Memory B cell (primary cell): ENCODE measurements around the gene NFIB.

Experiments
- ATAC-seq: fragments of 150-1000 bp; cut with Tn5 transposase; 2 replicates; pipeline ENCODE4 v1.10.0; 2021; ENCODE audit warnings: low read depth, mild to moderate bottlenecking, moderate library complexity
- DNase-seq, 2 donors: peaks; one replicate each; pipeline ENCODE4 v3.0.0; 2022; ENCODE audit warnings: low spot score in 2 of 2
- H3K27ac Mint-ChIP-seq: one replicate; pipeline ENCODE4 v1.8.0; 2022; ENCODE audit warnings: mild to moderate bottlenecking, moderate library complexity, mixed read lengths
- H3K27me3 Mint-ChIP-seq: one replicate; pipeline ENCODE4 v1.8.0; 2022; ENCODE audit warnings: mixed read lengths
- H3K36me3 Mint-ChIP-seq: one replicate; pipeline ENCODE4 v1.8.0; 2022; ENCODE audit warnings: mild to moderate bottlenecking, mixed read lengths
- H3K4me1 Mint-ChIP-seq: one replicate; pipeline ENCODE4 v1.8.0; 2022; ENCODE audit warnings: mixed read lengths
- H3K4me3 Mint-ChIP-seq: one replicate; pipeline ENCODE4 v1.8.0; 2022; ENCODE audit warnings: mild to moderate bottlenecking, moderate library complexity, mixed read lengths
- H3K9me3 Mint-ChIP-seq: one replicate; pipeline ENCODE4 v1.8.0; 2022; ENCODE audit warnings: mixed read lengths

Gene NFIB

DNA sequence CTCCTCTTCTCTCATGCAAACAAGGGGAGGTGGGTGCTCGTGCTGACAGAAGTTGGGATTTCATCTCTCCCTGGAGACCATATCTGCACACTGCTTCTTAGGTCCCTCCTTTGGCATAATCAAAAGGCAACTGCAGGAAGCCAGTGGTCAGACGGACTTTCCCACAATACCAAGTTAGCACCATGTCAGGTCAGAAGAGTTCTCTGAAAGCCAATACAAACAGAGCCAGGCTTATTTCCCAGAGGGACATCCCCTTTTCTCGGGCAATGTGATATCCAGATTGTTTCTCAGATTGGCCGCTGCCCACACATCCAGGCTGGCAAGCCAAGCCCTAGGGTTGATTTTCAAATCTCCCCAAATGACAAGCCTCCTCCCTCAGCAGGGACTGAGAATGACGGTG, 241.1 kb downstream of the NFIB start:
- H3K9me3 Mint-ChIP-seq: peaks cover 6% of the 10 kb centered on the region
- ATAC-seq: no peak
- H3K27me3 Mint-ChIP-seq: no peaks in the 10 kb centered on the region
- no peak overlapping the region for H3K4me3 Mint-ChIP-seq
- no peak for DNase-seq
- H3K27ac Mint-ChIP-seq: no peak overlapping the region
- H3K36me3 Mint-ChIP-seq: no peaks in the 10 kb centered on the region
- H3K4me1 Mint-ChIP-seq: no peaks in the 10 kb centered on the region

DNA sequence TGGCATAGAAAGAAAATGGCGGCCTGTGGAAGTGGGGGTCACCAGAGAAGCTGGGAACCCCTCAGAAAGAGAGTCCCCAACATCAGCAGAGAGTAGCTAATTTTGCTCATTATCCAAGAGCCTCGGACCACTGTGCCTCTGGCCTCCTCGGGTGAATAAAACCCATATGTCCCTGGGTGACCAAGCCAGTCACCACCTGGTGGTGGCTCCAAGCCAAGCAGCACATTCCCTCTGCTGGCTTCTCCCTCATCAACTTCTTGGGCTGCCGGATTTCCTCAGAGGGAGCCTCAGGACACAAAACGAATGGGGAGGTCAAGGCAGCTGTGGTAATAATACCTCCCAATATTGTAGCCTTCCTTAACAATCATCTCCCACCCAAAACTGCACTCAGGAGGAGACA, 242.5 kb downstream of the NFIB start:
- ATAC-seq (no peak), DNase-seq (no peak)
- no peak overlapping the region for H3K27ac Mint-ChIP-seq
- peaks cover 5% of the 10 kb centered on the region for H3K9me3 Mint-ChIP-seq
- no peak overlapping the region for H3K4me3 Mint-ChIP-seq
- no peaks in the 10 kb centered on the region for H3K36me3 Mint-ChIP-seq
- no peaks in the 10 kb centered on the region for H3K27me3 Mint-ChIP-seq
- no peaks in the 10 kb centered on the region for H3K4me1 Mint-ChIP-seq

- no peak for DNase-seq
- Mint-ChIP-seq H3K27ac (no peak overlapping the region), H3K27me3 (no peaks in the 10 kb centered on the region), H3K36me3 (no peaks in the 10 kb centered on the region), H3K4me3 (no peak overlapping the region), H3K9me3 (peaks cover 5% of the 10 kb centered on the region), H3K4me1 (no peaks in the 10 kb centered on the region)
- ATAC-seq: no peak
These were observed 245.3 kb downstream of the NFIB start for GRCh38 chr9:14068690-14069089.

GRCh38 chr9:14066831-14067230, 247.1 kb downstream of the NFIB start:
- no peak overlapping the region for H3K4me3 Mint-ChIP-seq
- H3K9me3 Mint-ChIP-seq: peaks cover 3% of the 10 kb centered on the region
- H3K27ac Mint-ChIP-seq: no peak overlapping the region
- no peak for ATAC-seq
- no peaks in the 10 kb centered on the region for H3K4me1 Mint-ChIP-seq
- no peak for DNase-seq
- no peaks in the 10 kb centered on the region for H3K36me3 Mint-ChIP-seq
- no peaks in the 10 kb centered on the region for H3K27me3 Mint-ChIP-seq

- Mint-ChIP-seq H3K4me3 (no peak overlapping the region), H3K27me3 (no peaks in the 10 kb centered on the region), H3K4me1 (no peaks in the 10 kb centered on the region), H3K36me3 (no peaks in the 10 kb centered on the region), H3K27ac (no peak overlapping the region), H3K9me3 (peaks cover 3% of the 10 kb centered on the region)
- ATAC-seq (no peak), DNase-seq (no peak)
These were observed 247.9 kb downstream of the NFIB start for GRCh38 chr9:14066032-14066431.

DNA sequence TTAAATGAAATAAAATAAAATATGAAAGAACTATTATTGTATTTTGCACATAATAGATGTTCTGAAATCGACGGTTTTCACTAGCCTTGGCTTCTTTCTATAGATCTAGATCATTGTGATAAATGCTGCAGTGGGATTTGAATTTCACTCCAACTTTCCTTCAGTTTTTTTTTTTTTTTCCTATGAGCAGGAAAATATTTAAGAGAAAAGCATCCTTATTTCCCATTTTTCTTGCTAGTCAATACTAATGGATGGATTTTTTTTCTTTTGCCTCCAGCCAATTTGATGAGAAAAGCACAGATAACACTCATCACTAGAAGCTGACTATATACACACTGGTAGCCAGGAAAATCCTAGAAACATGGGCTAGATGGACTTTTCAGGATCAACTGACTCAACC, 249.0 kb downstream of the NFIB start:
- Mint-ChIP-seq H3K27me3 (no peaks in the 10 kb centered on the region), H3K36me3 (no peaks in the 10 kb centered on the region), H3K9me3 (peaks cover 3% of the 10 kb centered on the region), H3K27ac (no peak overlapping the region), H3K4me1 (no peaks in the 10 kb centered on the region), H3K4me3 (no peak overlapping the region)
- no peak for DNase-seq
- ATAC-seq: no peak

DNA sequence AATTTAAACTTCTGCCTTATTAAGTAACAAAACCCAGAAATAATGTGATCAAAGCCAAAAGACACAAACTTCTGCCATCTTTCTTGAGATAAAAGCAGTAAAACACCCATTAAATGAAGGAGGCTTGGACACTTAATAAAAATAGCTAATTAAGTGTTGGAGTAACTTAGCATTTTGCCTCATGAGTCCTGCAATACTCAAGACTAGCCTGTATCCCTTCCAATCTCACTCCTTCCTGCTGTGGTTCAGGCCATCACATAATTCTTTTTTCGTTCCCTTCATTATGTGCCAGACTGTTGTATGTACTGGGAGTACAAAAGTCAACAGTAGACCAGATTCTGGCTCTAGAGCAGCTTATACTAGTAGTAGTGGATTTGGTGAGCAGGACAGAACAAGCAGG, 250.2 kb downstream of the NFIB start:
- Mint-ChIP-seq H3K9me3 (no peaks in the 10 kb centered on the region), H3K27me3 (no peaks in the 10 kb centered on the region), H3K4me1 (no peaks in the 10 kb centered on the region)

DNA sequence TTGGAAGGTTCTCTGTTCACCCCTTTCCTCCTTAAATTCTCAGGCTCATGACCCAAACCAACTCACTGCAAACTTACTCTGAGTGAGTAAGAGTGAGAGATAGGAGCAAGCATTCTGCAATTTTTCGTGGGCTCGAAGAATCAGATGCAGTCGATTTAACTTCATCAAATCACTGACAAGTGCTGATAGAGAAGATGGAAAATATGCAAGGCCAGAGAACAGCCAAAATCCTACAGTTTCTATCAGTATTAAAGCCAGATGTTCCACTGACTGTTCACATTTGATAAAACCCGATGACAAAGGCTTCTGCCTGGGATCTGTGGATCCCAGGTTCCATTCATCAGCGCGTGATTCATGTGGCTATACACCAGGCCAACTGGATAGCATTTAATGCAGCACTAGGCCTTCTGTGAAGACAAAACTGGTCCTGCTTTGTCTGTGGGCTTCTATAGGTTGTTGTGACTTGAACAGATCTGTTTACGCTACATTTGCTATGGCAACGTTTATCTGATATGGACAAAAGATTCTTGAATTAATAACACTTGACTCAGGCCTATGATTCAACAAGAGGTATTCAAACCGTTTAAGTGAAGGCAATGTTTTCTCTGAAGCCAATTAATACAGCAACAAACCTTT, 251.2 kb downstream of the NFIB start:
- Mint-ChIP-seq H3K36me3 (no peaks in the 10 kb centered on the region), H3K4me1 (no peaks in the 10 kb centered on the region), H3K4me3 (no peak overlapping the region), H3K27ac (no peak overlapping the region), H3K27me3 (no peaks in the 10 kb centered on the region), H3K9me3 (no peaks in the 10 kb centered on the region)
- ATAC-seq (no peak), DNase-seq (no peak)

More for the DNA sequence above, 250.2 kb downstream of the NFIB start:
- no peak overlapping the region for H3K4me3 Mint-ChIP-seq
- no peaks in the 10 kb centered on the region for H3K36me3 Mint-ChIP-seq
- no peak overlapping the region for H3K27ac Mint-ChIP-seq
- no peak for DNase-seq
- no peak for ATAC-seq

DNA sequence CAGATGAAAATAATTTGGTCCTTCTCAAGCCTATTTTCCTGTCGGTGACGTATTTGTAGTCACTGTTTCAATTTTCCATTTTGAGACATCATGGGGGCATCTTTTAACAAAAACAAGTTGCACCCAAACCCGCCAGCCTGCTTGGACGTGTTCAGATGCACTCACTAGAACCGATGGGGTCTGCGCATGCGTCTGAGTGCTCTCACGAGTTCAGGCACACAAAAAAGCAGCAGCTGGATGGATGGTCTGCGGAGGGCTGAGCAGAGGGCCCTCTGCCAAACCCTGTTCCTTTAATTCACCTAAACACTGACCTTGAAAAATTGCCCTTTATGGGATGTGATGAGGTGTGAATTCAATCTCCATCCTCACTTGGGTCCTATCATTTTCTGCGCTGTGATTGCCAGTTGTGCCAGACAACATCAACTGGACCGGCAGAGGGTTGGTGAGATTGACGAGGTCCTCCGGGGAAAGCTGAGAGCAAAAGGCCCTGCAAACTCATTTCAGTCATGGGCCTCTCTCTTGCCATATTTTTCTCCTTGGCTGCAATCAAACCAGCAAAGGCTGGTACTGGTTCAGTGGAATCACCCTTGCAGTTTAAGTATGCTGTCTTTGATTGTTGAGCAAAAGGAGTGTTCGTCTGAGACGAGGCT, 251.9 kb downstream of the NFIB start:
- no peak for ATAC-seq
- no peaks in the 10 kb centered on the region for H3K27me3 Mint-ChIP-seq
- DNase-seq: no peak
- no peaks in the 10 kb centered on the region for H3K36me3 Mint-ChIP-seq
- no peak overlapping the region for H3K27ac Mint-ChIP-seq
- no peak overlapping the region for H3K4me3 Mint-ChIP-seq
- no peaks in the 10 kb centered on the region for H3K4me1 Mint-ChIP-seq
- no peaks in the 10 kb centered on the region for H3K9me3 Mint-ChIP-seq

- no peaks in the 10 kb centered on the region for H3K36me3 Mint-ChIP-seq
These were observed 255.6 kb downstream of the NFIB start for GRCh38 chr9:14058325-14058688.

GRCh38 chr9:14057368-14058324, 256.3 kb downstream of the NFIB start:
- Mint-ChIP-seq H3K36me3 (no peaks in the 10 kb centered on the region), H3K4me3 (no peak overlapping the region), H3K9me3 (peaks cover 3% of the 10 kb centered on the region), H3K27ac (no peak overlapping the region), H3K4me1 (no peaks in the 10 kb centered on the region), H3K27me3 (no peaks in the 10 kb centered on the region)
- DNase-seq: no peak
- no peak for ATAC-seq

More at GRCh38 chr9:14058325-14058688, 255.6 kb downstream of the NFIB start:
- H3K27ac Mint-ChIP-seq: no peak overlapping the region
- no peak overlapping the region for H3K4me3 Mint-ChIP-seq
- no peaks in the 10 kb centered on the region for H3K4me1 Mint-ChIP-seq
- no peak for ATAC-seq
- no peaks in the 10 kb centered on the region for H3K27me3 Mint-ChIP-seq
- peaks cover 3% of the 10 kb centered on the region for H3K9me3 Mint-ChIP-seq
- DNase-seq: no peak

DNA sequence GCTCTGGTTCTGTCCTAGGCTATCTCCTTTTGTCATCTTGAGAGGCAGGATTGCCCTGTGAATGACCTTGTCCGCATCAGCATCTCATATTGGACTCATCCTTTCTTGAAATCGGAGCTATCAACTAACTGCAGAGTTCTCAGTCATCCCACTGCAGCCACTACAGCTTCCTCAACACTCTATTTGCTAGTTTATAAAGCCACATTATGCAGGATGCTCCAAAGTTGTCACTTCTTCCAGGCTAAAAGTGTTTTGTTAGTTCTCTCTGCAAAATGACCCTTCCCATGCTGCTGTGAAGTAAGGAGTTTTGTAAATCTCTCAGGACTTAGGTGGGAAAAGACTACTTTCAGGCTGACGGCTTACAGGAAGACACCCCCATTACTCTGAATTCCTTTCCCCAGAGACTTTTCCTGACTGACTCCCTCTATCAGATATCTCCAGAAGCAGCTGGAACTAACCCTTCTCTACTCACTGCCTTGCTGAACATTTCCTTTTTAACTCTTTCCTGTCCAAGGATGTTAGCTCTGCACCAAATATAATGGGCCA, 257.6 kb downstream of the NFIB start:
- DNase-seq: no peak
- Mint-ChIP-seq H3K27me3 (no peaks in the 10 kb centered on the region), H3K36me3 (no peaks in the 10 kb centered on the region), H3K27ac (no peak overlapping the region), H3K4me3 (no peak overlapping the region), H3K9me3 (peaks cover 3% of the 10 kb centered on the region), H3K4me1 (no peaks in the 10 kb centered on the region)
- ATAC-seq: no peak

GRCh38 chr9:14054096-14054495, 259.8 kb downstream of the NFIB start:
- DNase-seq: no peak
- ATAC-seq: no peak
- no peaks in the 10 kb centered on the region for H3K27me3 Mint-ChIP-seq
- H3K27ac Mint-ChIP-seq: no peak overlapping the region
- H3K4me1 Mint-ChIP-seq: no peaks in the 10 kb centered on the region
- H3K9me3 Mint-ChIP-seq: peaks cover 3% of the 10 kb centered on the region
- no peak overlapping the region for H3K4me3 Mint-ChIP-seq
- H3K36me3 Mint-ChIP-seq: no peaks in the 10 kb centered on the region

- no peaks in the 10 kb centered on the region for H3K4me1 Mint-ChIP-seq
- H3K27ac Mint-ChIP-seq: no peak overlapping the region
These were observed 261.6 kb downstream of the NFIB start for GRCh38 chr9:14052359-14052758.

More at GRCh38 chr9:14052359-14052758, 261.6 kb downstream of the NFIB start:
- Mint-ChIP-seq H3K27me3 (no peaks in the 10 kb centered on the region), H3K9me3 (peaks cover 3% of the 10 kb centered on the region), H3K36me3 (no peaks in the 10 kb centered on the region), H3K4me3 (no peak overlapping the region)
- no peak for DNase-seq
- no peak for ATAC-seq
